Calu3 (cell line): ENCODE measurements around the gene TSFM. TPM values are rescaled to one million over a fixed set of nuclear protein-coding genes. Genes with fewer than 3 reads are reported as not detected.
"Not testable (repeated sequence)": the region's sequence is repeated elsewhere in the genome, so short reads cannot be mapped to it uniquely, and the experiment has no call there.

Source experiments
- BruUV-seq: library from RNA; stranded (reverse); fragments of 400-500 nt; replicated peaks from 2 replicates; lab custom pipeline; 2021; lab: Mats Ljungman, UMichigan
- CTCF ChIA-PET: fragments of 300-600 bp; sonication (Branson Sonifier 250); formaldehyde crosslinking; loops from one replicate; lab custom pipeline; 2022; ENCODE audit warnings: antibody characterized with exemption; lab: Charles Lee
- DNase-seq: peaks from one replicate; pipeline ENCODE4 v3.0.0; 2022
- H3K27ac Mint-ChIP-seq: one replicate; pipeline ENCODE4 v1.8.0; 2022; ENCODE audit warnings: mixed read lengths; ENCODE audit not compliant: unreplicated experiment
- H3K27me3 Mint-ChIP-seq: one replicate; pipeline ENCODE4 v1.8.0; 2022; ENCODE audit warnings: mixed read lengths; ENCODE audit not compliant: unreplicated experiment
- H3K36me3 Mint-ChIP-seq: one replicate; pipeline ENCODE4 v1.8.0; 2022; ENCODE audit warnings: mild to moderate bottlenecking, moderate library complexity, mixed read lengths; ENCODE audit not compliant: insufficient read depth, unreplicated experiment
- H3K4me1 Mint-ChIP-seq: one replicate; pipeline ENCODE4 v1.8.0; 2022; ENCODE audit warnings: mild to moderate bottlenecking, low read depth, mixed read lengths; ENCODE audit not compliant: unreplicated experiment
- H3K4me3 Mint-ChIP-seq: one replicate; pipeline ENCODE4 v1.8.0; 2022; ENCODE audit warnings: mild to moderate bottlenecking, low read depth, moderate library complexity, mixed read lengths; ENCODE audit not compliant: unreplicated experiment
- H3K9me3 Mint-ChIP-seq: one replicate; pipeline ENCODE4 v1.8.0; 2022; ENCODE audit warnings: low read depth, mixed read lengths; ENCODE audit not compliant: unreplicated experiment
- intact Hi-C: fragments of 100-400 bp; cut with micrococcal nuclease; formaldehyde crosslinking; loops from one replicate; pipeline ENCODE4 v1.10.0; 2022; ENCODE audit not compliant: unreplicated experiment
- total RNA-seq: library from RNA; stranded (reverse); gene quantifications from 2 replicates; pipeline ENCODE4 v1.2.3, GENCODE V29; 2022
- TF ChIP-seq, protein P1 (sequence below): fragments of 200-600 bp; IDR thresholded peaks from one replicate; pipeline ENCODE4 v1.8.0; 2022; ENCODE audit warnings: antibody characterized with exemption; ENCODE audit not compliant: unreplicated experiment

The TSFM gene
- total RNA-seq, 1 experiment from 2014 or later: 47.1 TPM

GRCh38 chr12:57770734-57771133 lies 11.9 kb upstream of the TSFM start:
- peak overlapping the region; percentile 84 for H3K4me3 Mint-ChIP-seq
- DNase-seq: no peak
- H3K27me3 Mint-ChIP-seq: peaks cover 15% of the 10 kb centered on the region
- H3K4me1 Mint-ChIP-seq: peaks cover 17% of the 10 kb centered on the region
- no peaks in the 10 kb centered on the region for H3K9me3 Mint-ChIP-seq
- TF ChIP-seq, protein P1, sequence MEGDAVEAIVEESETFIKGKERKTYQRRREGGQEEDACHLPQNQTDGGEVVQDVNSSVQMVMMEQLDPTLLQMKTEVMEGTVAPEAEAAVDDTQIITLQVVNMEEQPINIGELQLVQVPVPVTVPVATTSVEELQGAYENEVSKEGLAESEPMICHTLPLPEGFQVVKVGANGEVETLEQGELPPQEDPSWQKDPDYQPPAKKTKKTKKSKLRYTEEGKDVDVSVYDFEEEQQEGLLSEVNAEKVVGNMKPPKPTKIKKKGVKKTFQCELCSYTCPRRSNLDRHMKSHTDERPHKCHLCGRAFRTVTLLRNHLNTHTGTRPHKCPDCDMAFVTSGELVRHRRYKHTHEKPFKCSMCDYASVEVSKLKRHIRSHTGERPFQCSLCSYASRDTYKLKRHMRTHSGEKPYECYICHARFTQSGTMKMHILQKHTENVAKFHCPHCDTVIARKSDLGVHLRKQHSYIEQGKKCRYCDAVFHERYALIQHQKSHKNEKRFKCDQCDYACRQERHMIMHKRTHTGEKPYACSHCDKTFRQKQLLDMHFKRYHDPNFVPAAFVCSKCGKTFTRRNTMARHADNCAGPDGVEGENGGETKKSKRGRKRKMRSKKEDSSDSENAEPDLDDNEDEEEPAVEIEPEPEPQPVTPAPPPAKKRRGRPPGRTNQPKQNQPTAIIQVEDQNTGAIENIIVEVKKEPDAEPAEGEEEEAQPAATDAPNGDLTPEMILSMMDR: no peak
- CTCF ChIA-PET: interaction anchor here (0.6 kb wide), 2 partner anchors 26 to 32 kb away, joined by 3 to 4 read pairs; partner anchors contain the start of gene TSPAN31
- no peak overlapping the region for H3K27ac Mint-ChIP-seq
- no TSS peak for BruUV-seq
- intact Hi-C loops: no loop called here
- peaks cover 52% of the 10 kb centered on the region for H3K36me3 Mint-ChIP-seq

DNA sequence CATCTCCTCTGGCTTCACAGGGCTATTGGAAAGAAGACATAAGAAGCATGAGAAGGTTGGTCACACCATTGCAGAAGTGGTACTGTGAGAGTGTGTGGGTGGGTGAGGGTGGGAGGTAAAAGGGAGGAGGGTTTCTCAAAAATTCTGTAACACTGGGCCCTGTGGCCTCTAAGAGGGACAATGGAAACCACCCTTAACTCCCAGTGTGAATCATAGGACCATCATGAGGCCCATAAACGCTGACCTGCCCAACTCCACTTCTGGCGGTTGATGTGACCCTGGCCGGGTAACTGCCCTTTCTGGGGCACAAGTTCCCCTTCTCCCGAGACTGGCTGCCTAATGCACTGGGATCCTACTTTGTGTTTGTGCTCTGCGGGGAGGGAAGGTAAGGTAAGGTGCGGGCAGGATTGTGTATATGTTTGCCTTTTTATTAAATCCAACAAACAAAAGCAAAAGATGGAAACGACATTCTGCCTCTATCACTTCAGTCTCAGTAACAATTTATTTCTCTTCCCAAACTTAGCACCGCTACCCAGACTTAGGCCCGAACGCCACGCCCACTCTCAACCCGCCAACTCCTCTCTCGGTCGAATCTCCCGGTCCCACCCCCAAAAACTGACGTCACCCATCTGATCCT lies 11.2 kb upstream of the TSFM start:
- TF ChIP-seq, protein P1: no peak
- Mint-ChIP-seq H3K4me3 (peak overlapping the region; percentile 84), H3K36me3 (peaks cover 51% of the 10 kb centered on the region), H3K27me3 (peaks cover 9% of the 10 kb centered on the region), H3K27ac (peak overlapping the region; percentile 93), H3K4me1 (peaks cover 16% of the 10 kb centered on the region), H3K9me3 (no peaks in the 10 kb centered on the region)
- intact Hi-C loops: no loop called here
- DNase-seq: peak; percentile 95
- CTCF ChIA-PET: interaction anchor here (0.6 to 1.0 kb wide), 4 partner anchors 11 to 32 kb away, joined by 3 to 4 read pairs (median 3); partner anchors contain the start of genes TSFM and TSPAN31
- BruUV-seq: TSS peak; percentile 52

DNA sequence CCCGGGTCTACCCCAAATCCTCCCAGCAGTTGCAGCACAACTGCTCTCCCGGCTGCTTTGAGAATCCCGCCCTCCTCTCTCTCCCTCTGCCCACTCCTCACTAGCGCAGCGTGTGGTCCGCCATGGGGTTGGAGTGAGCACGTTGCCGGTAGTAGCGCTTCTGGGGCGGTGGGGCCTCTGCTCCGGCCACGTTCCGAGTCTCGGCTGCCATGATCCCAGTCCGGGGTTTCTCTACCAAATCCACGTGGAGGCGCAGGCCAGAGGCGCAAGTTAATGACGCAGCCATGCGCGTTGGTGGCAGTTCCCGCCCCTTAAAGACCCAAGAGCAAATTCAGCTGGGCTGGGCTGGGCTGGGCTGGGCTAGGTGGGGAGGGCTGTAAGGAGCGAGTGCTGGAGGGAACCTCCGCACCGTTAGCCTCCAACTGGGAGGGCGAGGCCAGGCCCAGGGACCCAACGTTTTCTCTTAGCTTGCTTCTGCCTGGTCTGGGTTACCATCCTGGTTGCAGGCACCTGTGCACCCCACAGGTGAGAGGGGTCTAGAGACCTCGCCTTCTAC lies 10.6 kb upstream of the TSFM start, which contains the start of gene METTL1:
Gene METTL1 (minus strand): TSS at position 233 of the 556 bp plus-strand sequence. CDS start 22 bp downstream, at position 211.
- peaks cover 10% of the 10 kb centered on the region for H3K4me1 Mint-ChIP-seq
- no TSS peak for BruUV-seq
- CTCF ChIA-PET: interaction anchor here (0.8 to 1.0 kb wide), 3 partner anchors 11 to 15 kb away, joined by 3 to 6 read pairs (median 3); partner anchors contain the start of gene TSFM
- H3K36me3 Mint-ChIP-seq: peaks cover 45% of the 10 kb centered on the region
- TF ChIP-seq, protein P1: no peak
- peak within 1 kb of the TSS; percentile 93 for H3K27ac Mint-ChIP-seq
- intact Hi-C loops: no loop called here
- H3K4me3 Mint-ChIP-seq: peak within 1 kb of the TSS; percentile 84
- peaks cover 3% of the 10 kb centered on the region for H3K27me3 Mint-ChIP-seq
- H3K9me3 Mint-ChIP-seq: no peaks in the 10 kb centered on the region
- peak; percentile 95 for DNase-seq

- H3K27ac Mint-ChIP-seq: peak within 1 kb of the TSS; percentile 93
- peaks cover 8% of the 10 kb centered on the region for H3K4me1 Mint-ChIP-seq
- peak; percentile 70 for DNase-seq
- intact Hi-C loops: no loop called here
- no peaks in the 10 kb centered on the region for H3K27me3 Mint-ChIP-seq
- H3K36me3 Mint-ChIP-seq: peaks cover 40% of the 10 kb centered on the region
- CTCF ChIA-PET: interaction anchor here (0.8 to 1.0 kb wide), 3 partner anchors 10 to 16 kb away, joined by 3 to 6 read pairs (median 3); partner anchors contain the start of gene TSFM
- no peaks in the 10 kb centered on the region for H3K9me3 Mint-ChIP-seq
- H3K4me3 Mint-ChIP-seq: peak within 1 kb of the TSS; percentile 84
- TF ChIP-seq, protein P1: no peak
- BruUV-seq: no TSS peak
Observed at GRCh38 chr12:57772429-57773322, 9.9 kb upstream of the TSFM start, which contains the start of gene EEF1AKMT3. EEF1AKMT3 (plus strand) TSS chr12:57772614; CDS start chr12:57772725, 111 bp downstream.

- DNase-seq, H3K9me3 Mint-ChIP-seq, H3K4me3 Mint-ChIP-seq, H3K27ac Mint-ChIP-seq, CTCF ChIA-PET, H3K27me3 Mint-ChIP-seq, intact Hi-C loops, BruUV-seq, H3K4me1 Mint-ChIP-seq: not testable (repeated sequence)
- H3K36me3 Mint-ChIP-seq: peaks cover 46% of the 10 kb centered on the region
Observed at GRCh38 chr12:57774634-57775033, 8.0 kb upstream of the TSFM start.
